Activated T-helper 17 cell treated with anti-CD3 and anti-CD28 coated beads, Interleukin-2, amount 50 U/mL, for 72 hours (primary cell): Measurements from ENCODE around the gene SRRM5. TPM values are rescaled to one million over a fixed set of nuclear protein-coding genes. Genes with fewer than 3 reads are reported as not detected.
"Not testable (repeated sequence)": the region's sequence is repeated elsewhere in the genome, so short reads cannot be mapped to it uniquely, and the experiment has no call there.

ENCODE experiments used
- ATAC-seq: fragments of 150-1000 bp; cut with Tn5 transposase; replicated peaks from 2 replicates; pipeline ENCODE4 v1.10.0; 2021; ENCODE audit warnings: mild to moderate bottlenecking, moderate library complexity
- H3K27ac Mint-ChIP-seq: one replicate; pipeline ENCODE4 v1.8.0; 2022; ENCODE audit warnings: mixed read lengths
- H3K27me3 Mint-ChIP-seq: one replicate; pipeline ENCODE4 v1.8.0; 2022; ENCODE audit warnings: mixed read lengths
- H3K36me3 Mint-ChIP-seq: one replicate; pipeline ENCODE4 v1.8.0; 2022; ENCODE audit warnings: low read depth, mild to moderate bottlenecking, mixed read lengths
- H3K4me1 Mint-ChIP-seq: one replicate; pipeline ENCODE4 v1.8.0; 2022; ENCODE audit warnings: mixed read lengths
- H3K4me3 Mint-ChIP-seq: one replicate; pipeline ENCODE4 v1.8.0; 2022; ENCODE audit warnings: mild to moderate bottlenecking, mixed read lengths
- H3K9me3 Mint-ChIP-seq: one replicate; pipeline ENCODE4 v1.8.0; 2022; ENCODE audit warnings: mixed read lengths
- total RNA-seq, 2 donors: library from RNA; stranded (reverse); gene quantifications; one replicate each; pipeline ENCODE4 v1.2.3, GENCODE V29; 2022

Gene SRRM5
- total RNA-seq, 2 donors from 2014 or later: 0.74 to 1.4 TPM

- H3K9me3 Mint-ChIP-seq: no peaks in the 10 kb centered on the region
- H3K27ac Mint-ChIP-seq: peak overlapping the region; percentile 20
- H3K4me1 Mint-ChIP-seq: peaks cover 6% of the 10 kb centered on the region
- peaks cover 23% of the 10 kb centered on the region for H3K27me3 Mint-ChIP-seq
- no peak for ATAC-seq
- H3K36me3 Mint-ChIP-seq: no peaks in the 10 kb centered on the region
- no peak overlapping the region for H3K4me3 Mint-ChIP-seq
Observed at GRCh38 chr19:43634872-43635560, 23.1 kb downstream of the SRRM5 start.

DNA sequence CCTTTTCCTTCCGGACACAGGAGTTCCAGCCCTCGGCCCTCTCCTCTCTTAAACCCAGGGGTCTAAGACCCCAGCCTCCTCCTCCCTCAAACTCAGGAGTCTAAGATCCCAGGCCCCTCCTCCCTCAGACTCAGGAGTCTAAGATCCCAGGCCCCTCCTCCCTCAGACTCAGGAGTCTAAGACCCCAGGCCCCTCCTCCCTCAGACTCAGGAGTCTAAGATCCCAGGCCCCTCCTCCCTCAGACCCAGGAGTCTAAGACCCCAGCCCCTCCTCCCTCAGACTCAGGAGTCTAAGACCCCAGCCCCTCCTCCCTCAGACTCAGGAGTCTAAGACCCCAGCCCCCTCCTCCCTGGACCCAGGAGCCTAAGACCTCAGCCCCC, 23.7 kb downstream of the SRRM5 start:
- H3K27me3 Mint-ChIP-seq: peaks cover 24% of the 10 kb centered on the region
- H3K27ac Mint-ChIP-seq: peak overlapping the region; percentile 20
- ATAC-seq, H3K4me3 Mint-ChIP-seq, H3K4me1 Mint-ChIP-seq, H3K36me3 Mint-ChIP-seq, H3K9me3 Mint-ChIP-seq: not testable (repeated sequence)

DNA sequence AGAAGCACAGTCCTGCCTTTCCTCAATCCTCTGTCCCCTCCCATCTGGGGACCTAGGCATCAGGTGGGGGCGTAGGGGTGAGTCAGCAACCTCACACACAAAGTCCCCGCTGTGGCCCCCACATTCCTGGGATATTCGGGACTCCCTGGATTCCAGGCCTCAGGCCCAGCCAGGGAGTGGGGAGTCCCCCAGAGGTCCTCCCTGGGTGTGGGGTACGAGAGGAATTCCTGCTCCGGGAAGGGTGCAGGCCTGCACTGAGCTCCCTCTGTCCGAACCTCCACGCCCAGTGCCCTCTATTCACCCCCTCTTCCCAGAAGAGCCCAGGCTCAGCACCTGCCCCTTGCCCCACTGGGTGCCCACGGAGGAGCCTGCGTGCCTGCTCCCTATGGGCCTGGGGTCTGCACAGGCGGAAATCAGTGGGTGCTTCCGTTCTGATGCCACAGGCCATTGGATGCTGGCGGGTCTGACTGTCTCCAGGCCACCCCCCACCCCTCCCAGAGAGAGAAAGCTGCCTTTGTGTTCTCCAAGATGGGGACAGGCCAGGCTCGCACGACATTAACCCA, 24.3 kb downstream of the SRRM5 start:
- ATAC-seq: no peak
- Mint-ChIP-seq H3K27ac (no peak overlapping the region), H3K27me3 (peaks cover 28% of the 10 kb centered on the region), H3K9me3 (no peaks in the 10 kb centered on the region), H3K36me3 (no peaks in the 10 kb centered on the region), H3K4me1 (peaks cover 6% of the 10 kb centered on the region), H3K4me3 (no peak overlapping the region)

GRCh38 chr19:43638214-43638994, 26.5 kb downstream of the SRRM5 start:
- Mint-ChIP-seq H3K27ac (peak overlapping the region; percentile 2), H3K36me3 (no peaks in the 10 kb centered on the region), H3K27me3 (peaks cover 32% of the 10 kb centered on the region), H3K4me1 (peaks cover 6% of the 10 kb centered on the region), H3K4me3 (peak overlapping the region; percentile 65), H3K9me3 (no peaks in the 10 kb centered on the region)
- ATAC-seq: no peak

DNA sequence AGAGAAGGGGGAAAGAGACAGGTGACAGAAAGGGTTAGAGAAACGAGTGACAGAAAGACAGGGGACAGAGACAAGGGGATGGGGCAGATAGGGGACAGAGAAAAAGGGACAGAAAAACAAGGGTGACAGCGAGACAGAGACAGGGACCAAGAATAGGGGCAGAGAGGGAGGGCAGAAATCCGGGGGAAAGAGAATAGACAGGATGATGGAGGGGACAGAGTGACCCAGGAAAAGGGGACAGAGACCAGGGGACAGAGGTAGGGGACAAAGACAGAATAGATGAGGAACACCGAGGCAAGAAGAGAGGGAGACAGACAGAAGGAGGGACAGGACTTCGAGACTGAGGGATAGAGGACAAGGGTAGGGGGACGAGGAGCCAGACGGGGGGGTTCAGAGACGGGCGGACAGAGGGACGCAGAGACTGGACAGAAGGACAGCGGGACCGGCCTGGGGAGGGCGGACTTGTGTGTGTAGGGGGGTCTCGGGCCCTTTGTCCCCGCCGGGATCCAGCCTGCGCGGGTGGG, 27.2 kb downstream of the SRRM5 start:
- no peaks in the 10 kb centered on the region for H3K9me3 Mint-ChIP-seq
- peak overlapping the region; percentile 65 for H3K4me3 Mint-ChIP-seq
- H3K27me3 Mint-ChIP-seq: peaks cover 32% of the 10 kb centered on the region
- H3K27ac Mint-ChIP-seq: peak overlapping the region; percentile 2
- H3K36me3 Mint-ChIP-seq: no peaks in the 10 kb centered on the region
- peaks cover 6% of the 10 kb centered on the region for H3K4me1 Mint-ChIP-seq
- no peak for ATAC-seq

- Mint-ChIP-seq H3K36me3 (no peaks in the 10 kb centered on the region), H3K27me3 (peaks cover 32% of the 10 kb centered on the region), H3K4me3 (peak within 1 kb of the TSS; percentile 72), H3K27ac (peak within 1 kb of the TSS; percentile 17), H3K9me3 (no peaks in the 10 kb centered on the region), H3K4me1 (peaks cover 6% of the 10 kb centered on the region)
- ATAC-seq: peak; percentile 89
Observed at GRCh38 chr19:43639519-43640423, 27.9 kb downstream of the SRRM5 start, which contains the start of gene CADM4. Gene CADM4, minus strand, starts transcription at chr19:43639850. Its CDS starts 60 bp downstream, at chr19:43639790.

DNA sequence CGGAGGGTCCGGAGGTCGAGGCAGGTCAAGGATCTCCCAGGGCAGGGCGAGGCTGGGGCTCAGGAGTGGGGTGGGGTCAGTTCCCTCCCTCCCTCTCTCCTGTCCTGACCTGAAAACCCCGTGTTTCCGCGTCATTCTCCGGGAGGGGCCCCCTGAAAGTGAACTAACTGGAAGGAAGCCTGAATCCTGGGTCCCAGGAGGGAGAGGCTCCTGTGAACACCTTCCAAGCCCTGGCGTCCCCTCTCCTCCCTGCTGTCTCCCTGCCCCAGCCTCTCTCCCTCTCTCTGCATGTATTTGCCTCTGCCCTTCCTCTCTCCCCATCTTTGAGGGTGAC, 28.5 kb downstream of the SRRM5 start:
- peaks cover 6% of the 10 kb centered on the region for H3K4me1 Mint-ChIP-seq
- peaks cover 29% of the 10 kb centered on the region for H3K27me3 Mint-ChIP-seq
- ATAC-seq: no peak
- peak overlapping the region; percentile 17 for H3K27ac Mint-ChIP-seq
- peak overlapping the region; percentile 72 for H3K4me3 Mint-ChIP-seq
- H3K36me3 Mint-ChIP-seq: no peaks in the 10 kb centered on the region
- no peaks in the 10 kb centered on the region for H3K9me3 Mint-ChIP-seq

DNA sequence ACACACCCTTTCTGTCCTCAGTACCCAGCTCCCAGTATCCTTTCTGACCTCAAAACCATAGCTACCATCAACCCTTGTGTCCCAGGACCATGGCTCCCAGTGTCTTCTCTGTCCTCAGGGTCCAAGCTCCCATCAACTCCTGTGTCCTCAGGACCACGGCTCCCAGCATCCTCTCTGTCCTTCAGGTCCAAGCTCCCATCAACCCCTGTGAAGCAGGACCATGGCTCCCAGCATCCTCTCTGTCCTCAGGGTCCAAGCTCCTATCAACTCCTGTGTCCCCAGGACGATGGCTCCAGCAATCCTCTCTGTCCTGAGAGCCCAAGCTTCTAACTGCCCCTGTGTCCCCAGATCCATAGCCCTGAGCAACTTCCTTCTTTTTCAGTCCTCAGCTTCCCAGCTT, 29.4 kb downstream of the SRRM5 start:
- Mint-ChIP-seq H3K27ac (no peak overlapping the region), H3K27me3 (peaks cover 28% of the 10 kb centered on the region), H3K36me3 (no peaks in the 10 kb centered on the region), H3K4me3 (peak overlapping the region; percentile 72), H3K9me3 (no peaks in the 10 kb centered on the region), H3K4me1 (peaks cover 6% of the 10 kb centered on the region)
- no peak for ATAC-seq

- peaks cover 23% of the 10 kb centered on the region for H3K27me3 Mint-ChIP-seq
- H3K9me3 Mint-ChIP-seq: no peaks in the 10 kb centered on the region
- no peak for ATAC-seq
- H3K4me1 Mint-ChIP-seq: peaks cover 6% of the 10 kb centered on the region
- H3K36me3 Mint-ChIP-seq: peaks cover 6% of the 10 kb centered on the region
- H3K4me3 Mint-ChIP-seq: no peak overlapping the region
- H3K27ac Mint-ChIP-seq: no peak overlapping the region
Observed at GRCh38 chr19:43642531-43642930, 30.6 kb downstream of the SRRM5 start.

- Mint-ChIP-seq H3K4me3 (no peak overlapping the region), H3K36me3 (peaks cover 13% of the 10 kb centered on the region), H3K27ac (no peak overlapping the region), H3K4me1 (peaks cover 6% of the 10 kb centered on the region), H3K27me3 (peaks cover 18% of the 10 kb centered on the region), H3K9me3 (no peaks in the 10 kb centered on the region)
- no peak for ATAC-seq
Observed at GRCh38 chr19:43643326-43643725, 31.4 kb downstream of the SRRM5 start.

- Mint-ChIP-seq H3K27me3 (peaks cover 9% of the 10 kb centered on the region), H3K4me1 (peaks cover under 1% of the 10 kb centered on the region), H3K9me3 (no peaks in the 10 kb centered on the region), H3K4me3 (no peak overlapping the region), H3K36me3 (peaks cover 21% of the 10 kb centered on the region), H3K27ac (no peak overlapping the region)
- ATAC-seq: no peak
Observed at GRCh38 chr19:43644181-43644580, 32.3 kb downstream of the SRRM5 start.

GRCh38 chr19:43648633-43649032, 36.7 kb downstream of the SRRM5 start:
- H3K36me3 Mint-ChIP-seq: peaks cover 47% of the 10 kb centered on the region
- no peaks in the 10 kb centered on the region for H3K4me1 Mint-ChIP-seq
- H3K27ac Mint-ChIP-seq: peak overlapping the region; percentile 10
- ATAC-seq: no peak
- H3K9me3 Mint-ChIP-seq: no peaks in the 10 kb centered on the region
- no peak overlapping the region for H3K4me3 Mint-ChIP-seq
- H3K27me3 Mint-ChIP-seq: no peaks in the 10 kb centered on the region

DNA sequence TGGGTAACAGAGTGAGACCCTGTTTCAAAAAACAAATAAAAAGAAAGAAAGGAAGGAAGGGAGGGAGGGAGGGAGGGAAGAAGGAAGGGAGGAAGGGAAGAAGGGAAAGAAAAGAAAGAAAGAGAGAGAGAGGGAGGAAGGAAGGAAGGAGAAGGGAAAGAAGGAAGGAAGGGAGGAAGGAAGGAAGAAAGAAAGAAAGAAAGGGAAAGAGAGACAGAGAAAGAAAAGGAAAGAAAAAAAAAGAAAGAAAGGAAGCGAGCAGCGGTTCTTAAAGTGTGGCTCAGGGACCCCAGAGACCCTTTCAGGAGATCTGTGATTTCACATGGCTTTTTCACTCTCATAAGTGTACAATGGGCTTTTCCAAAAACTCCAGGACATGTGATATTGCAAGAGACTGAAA, 37.6 kb downstream of the SRRM5 start:
- H3K4me3 Mint-ChIP-seq: no peak overlapping the region
- H3K27ac Mint-ChIP-seq: no peak overlapping the region
- no peaks in the 10 kb centered on the region for H3K4me1 Mint-ChIP-seq
- H3K36me3 Mint-ChIP-seq: peaks cover 56% of the 10 kb centered on the region
- H3K9me3 Mint-ChIP-seq: no peaks in the 10 kb centered on the region
- no peak for ATAC-seq
- H3K27me3 Mint-ChIP-seq: no peaks in the 10 kb centered on the region

DNA sequence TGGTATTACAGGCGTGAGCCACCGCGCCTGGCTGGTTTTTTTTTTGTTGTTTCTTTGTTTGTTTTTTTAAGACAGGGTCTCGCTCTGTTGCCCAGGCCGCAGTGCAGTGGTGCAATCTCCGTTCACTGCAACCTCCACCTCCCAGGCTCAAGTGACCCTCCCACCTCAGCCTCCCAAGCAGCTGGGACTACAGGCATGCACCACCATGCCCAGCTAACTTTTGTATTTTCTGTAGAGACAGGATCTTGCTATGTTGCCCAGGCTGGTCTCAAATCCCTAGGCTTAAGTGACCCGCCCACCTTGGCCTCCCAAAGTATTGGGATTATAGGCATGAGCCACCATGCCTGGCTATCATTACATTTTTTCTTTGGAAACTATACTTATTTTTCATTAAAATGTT, 38.4 kb downstream of the SRRM5 start:
- H3K4me3 Mint-ChIP-seq, H3K27me3 Mint-ChIP-seq, H3K4me1 Mint-ChIP-seq, H3K27ac Mint-ChIP-seq, ATAC-seq, H3K9me3 Mint-ChIP-seq: not testable (repeated sequence)
- H3K36me3 Mint-ChIP-seq: peaks cover 63% of the 10 kb centered on the region
